GM13976 (cell line): Measurements from ENCODE around the gene DYNAP.

Source experiments
- DNase-seq: peaks from one replicate; pipeline ENCODE4 v3.0.0; 2012; ENCODE audit warnings: low spot score
- CTCF ChIP-seq: IDR thresholded peaks from 2 replicates; pipeline ENCODE4 v1.5.1; 2012; ENCODE audit warnings: borderline replicate concordance, mild to moderate bottlenecking; ENCODE audit not compliant: insufficient read depth; ENCODE audit errors: extremely low read depth, missing control alignments, control extremely low read depth
- in situ Hi-C: fragments of 300-500 bp; cut with MboI; formaldehyde crosslinking; loops from one replicate; pipeline ENCODE4 v1.12.0; 2022; ENCODE audit warnings: low sequenced_read_pairs, mixed read lengths, inconsistent platforms; ENCODE audit not compliant: unreplicated experiment

Gene DYNAP

GRCh38 chr18:54607213-54608027 is 16.4 kb downstream of the DYNAP start:
- DNase-seq: no peak
- in situ Hi-C loops: no loop called here
- TF ChIP-seq CTCF: no peak

GRCh38 chr18:54608028-54608642 is 17.1 kb downstream of the DYNAP start:
- TF ChIP-seq CTCF: no peak
- in situ Hi-C loops: no loop called here
- no peak for DNase-seq

GRCh38 chr18:54611816-54612215 is 20.8 kb downstream of the DYNAP start:
- in situ Hi-C loops: no loop called here
- no peak for TF ChIP-seq CTCF
- no peak for DNase-seq

- in situ Hi-C loops: no loop called here
- no peak for TF ChIP-seq CTCF
- DNase-seq: no peak
These were observed 21.2 kb downstream of the DYNAP start for GRCh38 chr18:54612237-54612636.

- TF ChIP-seq CTCF: no peak
- DNase-seq: no peak
- in situ Hi-C loops: no loop called here
These were observed 22.1 kb downstream of the DYNAP start for GRCh38 chr18:54613174-54613573.

- TF ChIP-seq CTCF: no peak
- DNase-seq: peak; percentile 5
- in situ Hi-C loops: no loop called here
These were observed 25.3 kb downstream of the DYNAP start for GRCh38 chr18:54616220-54616848.
